DOHH2 (cell line): Measurements from ENCODE around the gene NLGN2.
A peak's percentile ranks its signal among the peaks of the same experiment; 100 is the strongest.

Experiments used
- H3F3A ChIP-seq: fragments of 200-600 bp; sonication (generic), shearing (Covaris generic); 2 replicates; pipeline ENCODE4 v1.6.0; 2016; ENCODE audit warnings: antibody characterized with exemption, mild to moderate bottlenecking; ENCODE audit not compliant: control insufficient read depth, insufficient read depth
- H3K27ac ChIP-seq: fragments of 200-600 bp; sonication (generic); 2 replicates; pipeline ENCODE4 v1.5.1; 2014; ENCODE audit warnings: low read depth, mild to moderate bottlenecking, low read length, moderate library complexity
- H3K27me3 ChIP-seq: fragments of 200-600 bp; sonication (generic); 2 replicates; pipeline ENCODE4 v1.6.1; 2014; ENCODE audit warnings: mild to moderate bottlenecking, low read length, mixed read lengths; ENCODE audit not compliant: control insufficient read depth
- H3K36me3 ChIP-seq: fragments of 200-600 bp; sonication (generic); 2 replicates; pipeline ENCODE4 v1.6.1; 2014; ENCODE audit warnings: mild to moderate bottlenecking, low read length, moderate library complexity, mixed read lengths; ENCODE audit not compliant: control insufficient read depth
- H3K4me1 ChIP-seq: fragments of 200-600 bp; sonication (generic); 2 replicates; pipeline ENCODE4 v1.6.1; 2014; ENCODE audit warnings: mild to moderate bottlenecking, low read length, mixed read lengths; ENCODE audit not compliant: control insufficient read depth
- H3K4me2 ChIP-seq: fragments of 200-600 bp; sonication (generic); 2 replicates; pipeline ENCODE4 v1.6.0; 2014; ENCODE audit warnings: mild to moderate bottlenecking, low read length, moderate library complexity
- H3K4me3 ChIP-seq: fragments of 200-600 bp; sonication (generic); 2 replicates; pipeline ENCODE4 v1.5.1; 2014; ENCODE audit warnings: mild to moderate bottlenecking, low read length, mixed read lengths
- H3K79me2 ChIP-seq: fragments of 200-600 bp; sonication (generic); 2 replicates; pipeline ENCODE4 v1.6.1; 2014; ENCODE audit warnings: mild to moderate bottlenecking, low read length, mixed read lengths; ENCODE audit not compliant: control insufficient read depth
- H3K9me2 ChIP-seq: fragments of 200-600 bp; sonication (generic); replicated peaks from 2 replicates; pipeline ENCODE4 v1.6.1; 2014; ENCODE audit warnings: mild to moderate bottlenecking, low read length, mixed read lengths; ENCODE audit not compliant: control insufficient read depth
- H3K9me3 ChIP-seq: fragments of 200-600 bp; sonication (generic); 2 replicates; pipeline ENCODE4 v1.6.1; 2014; ENCODE audit warnings: antibody characterized with exemption, low read length, mixed read lengths; ENCODE audit not compliant: control insufficient read depth, insufficient read depth
- H4K20me1 ChIP-seq: fragments of 200-600 bp; sonication (generic); 2 replicates; pipeline ENCODE4 v1.6.0; 2014; ENCODE audit warnings: low read depth, mild to moderate bottlenecking, antibody characterized with exemption, low read length, moderate library complexity; ENCODE audit not compliant: control insufficient read depth, insufficient read depth
- EZH2phosphoT487 ChIP-seq: fragments of 200-600 bp; sonication (generic); IDR thresholded peaks from 2 replicates; pipeline ENCODE4 v1.6.1; 2017; ENCODE audit warnings: borderline replicate concordance, mild to moderate bottlenecking, antibody characterized with exemption, low read length, moderate library complexity, mixed read lengths
- TF ChIP-seq, protein P1 (sequence below): fragments of 200-600 bp; sonication (generic); IDR thresholded peaks from one replicate; pipeline ENCODE4 v1.5.1; 2014; ENCODE audit warnings: antibody characterized with exemption, mild to moderate bottlenecking, low read depth, low read length; ENCODE audit not compliant: poor library complexity, severe bottlenecking

NLGN2 gene

DNA sequence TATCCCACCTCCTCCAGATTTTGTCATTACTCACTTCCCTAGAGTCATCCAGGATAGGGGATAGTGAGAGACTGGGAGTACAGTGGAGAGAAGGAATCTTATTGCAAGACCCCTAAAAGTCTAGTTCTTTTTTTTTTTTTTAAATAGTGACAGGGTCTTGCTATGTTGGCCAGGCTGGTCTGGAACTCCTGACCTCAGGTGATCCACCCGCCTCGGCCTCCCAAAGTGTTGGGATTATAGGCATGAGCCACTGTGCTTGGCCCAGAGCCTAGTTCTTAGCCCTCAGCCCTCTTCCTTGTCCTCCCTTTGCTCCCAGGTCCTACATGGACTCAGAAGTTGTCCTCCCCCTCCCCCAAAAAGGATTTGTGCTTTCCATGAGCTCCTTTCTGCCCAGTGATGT lies 34.5 kb downstream of the NLGN2 start:
- Histone ChIP-seq H3K27ac (no peak overlapping the region), H4K20me1 (peaks cover 5% of the 10 kb centered on the region; the same call in 1 of the 2 replicates), H3K4me2 (no peak overlapping the region), H3K27me3 (peaks cover 67% of the 10 kb centered on the region), H3K4me3 (no peak overlapping the region), H3F3A (no peaks in the 10 kb centered on the region), H3K9me2 (no peaks in the 10 kb centered on the region), H3K4me1 (peaks cover 51% of the 10 kb centered on the region), H3K79me2 (no peaks in the 10 kb centered on the region), H3K9me3 (no peaks in the 10 kb centered on the region), H3K36me3 (no peaks in the 10 kb centered on the region)
- no peak for TF ChIP-seq EZH2phosphoT487
- TF ChIP-seq, protein P1, sequence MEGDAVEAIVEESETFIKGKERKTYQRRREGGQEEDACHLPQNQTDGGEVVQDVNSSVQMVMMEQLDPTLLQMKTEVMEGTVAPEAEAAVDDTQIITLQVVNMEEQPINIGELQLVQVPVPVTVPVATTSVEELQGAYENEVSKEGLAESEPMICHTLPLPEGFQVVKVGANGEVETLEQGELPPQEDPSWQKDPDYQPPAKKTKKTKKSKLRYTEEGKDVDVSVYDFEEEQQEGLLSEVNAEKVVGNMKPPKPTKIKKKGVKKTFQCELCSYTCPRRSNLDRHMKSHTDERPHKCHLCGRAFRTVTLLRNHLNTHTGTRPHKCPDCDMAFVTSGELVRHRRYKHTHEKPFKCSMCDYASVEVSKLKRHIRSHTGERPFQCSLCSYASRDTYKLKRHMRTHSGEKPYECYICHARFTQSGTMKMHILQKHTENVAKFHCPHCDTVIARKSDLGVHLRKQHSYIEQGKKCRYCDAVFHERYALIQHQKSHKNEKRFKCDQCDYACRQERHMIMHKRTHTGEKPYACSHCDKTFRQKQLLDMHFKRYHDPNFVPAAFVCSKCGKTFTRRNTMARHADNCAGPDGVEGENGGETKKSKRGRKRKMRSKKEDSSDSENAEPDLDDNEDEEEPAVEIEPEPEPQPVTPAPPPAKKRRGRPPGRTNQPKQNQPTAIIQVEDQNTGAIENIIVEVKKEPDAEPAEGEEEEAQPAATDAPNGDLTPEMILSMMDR = no peak

DNA sequence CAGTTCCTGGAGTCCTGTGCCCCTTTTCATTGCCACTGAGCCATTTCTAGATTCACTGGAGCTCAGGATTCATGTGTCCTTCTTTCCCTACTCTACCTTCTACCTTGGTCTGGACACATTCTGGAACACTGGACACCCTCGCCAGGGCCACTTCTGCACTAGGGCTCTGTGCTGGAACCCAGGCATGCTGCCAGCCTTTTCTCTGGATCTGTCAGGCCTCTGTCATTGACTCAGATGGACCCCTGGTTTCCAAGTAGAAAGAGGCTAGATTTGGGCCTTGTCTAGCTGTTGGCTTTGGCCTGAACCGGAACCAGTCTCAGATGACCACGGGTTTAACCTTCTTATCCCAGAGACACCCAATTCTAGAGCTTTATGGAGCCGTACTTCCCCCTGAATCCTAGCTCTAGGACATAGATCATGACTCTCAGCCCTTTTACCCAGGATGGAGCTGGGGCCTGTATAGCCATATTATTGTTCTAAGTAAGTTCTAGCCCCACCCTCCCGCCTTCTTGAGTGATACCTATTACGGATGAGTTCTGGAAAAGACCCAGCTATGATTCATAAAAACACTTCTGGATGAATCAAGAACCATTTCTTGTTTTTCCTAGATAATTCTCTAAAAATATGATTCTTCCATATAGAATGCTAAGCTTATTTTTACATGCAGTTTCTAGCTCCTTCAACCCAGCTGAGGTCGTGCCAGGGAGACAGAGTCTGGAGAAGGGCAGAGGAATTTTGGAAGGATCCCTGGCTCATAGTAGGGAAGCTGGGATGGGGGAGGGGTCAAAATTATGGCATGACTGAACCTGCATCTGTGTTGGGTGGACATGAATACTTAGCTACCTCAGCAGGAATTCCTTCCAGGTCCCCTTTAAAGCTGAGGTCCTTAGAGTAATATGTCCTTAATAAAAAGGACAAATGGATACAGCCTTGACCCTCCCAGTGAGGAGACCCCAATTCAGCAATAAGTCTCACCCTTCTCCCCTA lies 36.1 kb downstream of the NLGN2 start:
- Histone ChIP-seq H3F3A (no peaks in the 10 kb centered on the region), H3K79me2 (no peaks in the 10 kb centered on the region), H3K36me3 (no peaks in the 10 kb centered on the region), H3K4me3 (no peak overlapping the region), H4K20me1 (peaks cover 2% of the 10 kb centered on the region; the same call in 1 of the 2 replicates), H3K27ac (no peak overlapping the region), H3K9me2 (no peaks in the 10 kb centered on the region), H3K9me3 (no peaks in the 10 kb centered on the region), H3K27me3 (peaks cover 64% of the 10 kb centered on the region), H3K4me1 (peaks cover 35% of the 10 kb centered on the region), H3K4me2 (no peak overlapping the region)
- no peak for TF ChIP-seq EZH2phosphoT487

DNA sequence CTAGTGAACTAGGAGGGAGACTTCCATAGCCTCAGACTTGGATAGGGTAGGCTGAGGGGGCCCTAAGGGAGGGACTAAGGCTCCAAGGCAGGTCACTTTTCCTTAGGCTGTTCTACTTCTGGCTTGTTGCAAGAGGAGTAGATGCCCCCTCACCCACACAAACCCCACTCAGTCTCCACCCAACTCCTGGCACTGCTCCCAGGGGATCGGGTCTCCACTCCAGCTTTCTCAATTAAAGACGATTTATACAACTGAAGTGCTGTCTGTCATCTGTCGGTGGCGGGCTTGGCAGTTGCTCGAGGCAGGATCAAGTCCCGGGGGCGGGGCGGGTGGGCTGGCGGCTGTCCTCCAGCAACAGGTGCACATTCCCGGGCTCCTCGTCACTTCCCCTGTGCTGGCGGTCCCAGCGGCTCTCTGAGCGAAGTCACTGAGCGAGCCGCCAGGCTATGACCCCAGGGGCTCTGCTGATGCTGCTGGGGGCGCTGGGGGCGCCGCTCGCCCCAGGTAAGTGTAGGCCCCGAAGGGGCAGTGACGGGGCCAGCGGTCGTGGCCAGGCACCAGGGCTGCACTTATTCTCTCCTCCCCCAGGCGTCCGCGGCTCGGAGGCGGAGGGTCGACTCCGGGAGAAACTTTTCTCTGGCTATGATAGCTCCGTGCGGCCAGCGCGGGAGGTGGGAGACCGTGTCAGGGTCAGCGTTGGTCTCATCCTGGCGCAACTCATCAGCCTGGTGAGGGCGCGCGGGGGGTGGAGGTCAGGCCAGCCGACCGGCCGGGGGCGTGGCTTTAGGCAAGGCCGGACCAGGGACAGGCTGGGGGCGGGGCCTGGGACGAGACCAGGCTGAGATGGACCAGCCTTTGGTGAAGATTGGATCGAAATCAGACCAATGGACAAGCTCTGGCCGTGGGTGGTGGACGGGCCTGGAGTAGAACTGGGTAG lies 37.3 kb downstream of the NLGN2 start, which contains the start of gene CHRNB1:
Gene CHRNB1, plus strand, starts transcription at position 380 of the 937 bp plus-strand sequence. Its CDS starts 67 bp downstream, at position 447.
- Histone ChIP-seq H3K4me1 (peaks cover 24% of the 10 kb centered on the region), H3K4me3 (peak within 1 kb of the TSS; percentile 35; the same call in 1 of the 2 replicates), H3K27me3 (peaks cover 52% of the 10 kb centered on the region), H3F3A (no peaks in the 10 kb centered on the region), H3K27ac (no peak within 1 kb of the TSS), H3K79me2 (no peaks in the 10 kb centered on the region), H3K4me2 (peak within 1 kb of the TSS; percentile 53), H3K9me3 (no peaks in the 10 kb centered on the region), H3K9me2 (no peaks in the 10 kb centered on the region), H4K20me1 (no peaks in the 10 kb centered on the region; the same call in 1 of the 2 replicates), H3K36me3 (no peaks in the 10 kb centered on the region)
- no peak; the same call in 1 of the 2 replicates for TF ChIP-seq EZH2phosphoT487
- TF ChIP-seq, protein P1 = no peak
